ENCODE measurements around the gene BTG4.

The BTG4 gene

DNA sequence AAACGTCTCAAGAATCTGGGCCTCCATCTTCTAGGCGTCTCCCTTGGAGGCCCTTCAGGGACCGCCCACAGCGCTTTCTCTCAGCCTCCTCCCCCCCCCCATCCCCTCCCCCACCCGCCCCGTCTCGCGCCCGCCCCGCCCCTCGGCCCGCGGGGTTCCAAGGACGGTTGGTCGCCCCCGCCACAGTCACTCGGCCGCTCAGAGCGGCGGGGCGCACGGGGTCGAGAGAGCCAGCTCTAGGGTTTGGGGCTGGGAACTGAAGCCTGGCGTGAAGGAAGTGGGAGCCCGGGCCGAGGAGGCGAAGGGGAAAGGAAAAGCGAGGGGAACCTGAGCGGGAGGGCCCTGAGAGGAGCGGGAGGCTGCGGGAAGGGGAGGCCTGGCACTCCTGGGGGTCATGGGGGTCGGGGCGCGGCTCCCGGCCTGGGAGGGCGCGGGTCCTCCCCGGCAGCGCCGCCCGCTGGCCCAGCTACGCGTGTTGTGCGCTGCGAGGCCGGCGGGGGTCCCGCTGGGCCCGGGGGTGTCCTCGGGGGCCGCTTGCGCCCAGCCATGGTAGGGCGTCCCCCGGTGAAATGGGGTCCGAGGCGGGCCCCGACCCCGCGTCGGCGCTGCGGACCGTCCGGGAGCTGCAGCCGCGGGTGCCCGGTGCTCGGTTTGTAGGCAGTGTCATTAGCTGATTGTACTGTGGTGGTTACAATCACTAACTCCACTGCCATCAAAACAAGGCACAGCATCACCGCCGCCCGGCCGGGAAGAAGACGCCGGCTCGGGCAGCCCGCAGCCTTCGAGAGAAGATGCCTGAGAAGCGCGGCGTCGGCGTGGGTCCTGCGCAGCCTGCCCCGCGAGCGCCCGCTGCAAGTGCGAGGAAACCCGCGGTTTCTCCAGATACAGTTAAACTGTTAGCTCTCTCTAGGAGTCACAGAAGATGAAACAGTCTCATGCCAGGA is at the start of gene BTG4:
BTG4 (minus strand) TSS at position 91 of the 944 bp plus-strand sequence. CDS start 13,610 bp downstream, outside the sequence.
- H3K4me1 Mint-ChIP-seq = peaks cover 4 to 5% of the 10 kb centered on the region in 2 donors
- no peaks in the 10 kb centered on the region for H3K36me3 Mint-ChIP-seq
- H3K27me3 Mint-ChIP-seq = peaks cover 45 to 63% of the 10 kb centered on the region in 2 donors
- peak within 1 kb of the TSS; percentile 84 to 85 for H3K4me3 Mint-ChIP-seq
- H3K9me3 Mint-ChIP-seq = no peaks in the 10 kb centered on the region
- peak within 1 kb of the TSS; percentile 76 for H3K27ac Mint-ChIP-seq
- DNase-seq = peak; percentile 1
- peak; percentile 54 to 58 for ATAC-seq (replicated peaks)

DNA sequence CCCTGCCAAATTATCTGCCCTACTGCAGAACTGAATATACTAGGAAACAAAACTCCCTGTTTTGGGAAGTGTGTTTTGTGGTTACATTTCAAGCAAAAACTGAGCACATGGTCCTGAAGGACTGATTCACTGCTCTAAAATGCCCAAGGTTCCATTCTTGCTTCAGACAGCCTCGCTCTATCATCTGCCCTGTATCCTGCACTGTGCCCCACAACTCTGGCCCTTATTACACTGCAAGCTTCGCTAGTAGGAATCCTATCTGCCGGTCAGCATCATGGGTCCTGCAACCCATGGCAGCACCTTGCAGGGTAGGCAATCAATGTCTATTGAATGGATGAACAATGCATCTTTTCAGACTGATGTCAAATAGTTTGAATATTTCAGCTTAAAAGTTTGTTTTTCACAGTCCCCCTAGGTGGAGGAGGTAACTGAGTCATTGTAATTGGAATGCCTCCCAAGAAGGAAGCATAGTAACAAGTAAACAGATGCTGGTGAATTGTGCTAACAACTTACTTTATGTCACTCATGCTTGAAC is 49.7 kb upstream of the BTG4 start:
- H3K27me3 Mint-ChIP-seq = peaks cover 0 to 3% of the 10 kb centered on the region in 2 donors
- no peaks in the 10 kb centered on the region for H3K4me1 Mint-ChIP-seq
- no peak for DNase-seq
- H3K27ac Mint-ChIP-seq = no peak overlapping the region
- H3K4me3 Mint-ChIP-seq = no peak overlapping the region
- no peak for ATAC-seq (replicated peaks)
- peaks cover 0 to 2% of the 10 kb centered on the region in 2 donors for H3K9me3 Mint-ChIP-seq
- H3K36me3 Mint-ChIP-seq = no peaks in the 10 kb centered on the region

DNA sequence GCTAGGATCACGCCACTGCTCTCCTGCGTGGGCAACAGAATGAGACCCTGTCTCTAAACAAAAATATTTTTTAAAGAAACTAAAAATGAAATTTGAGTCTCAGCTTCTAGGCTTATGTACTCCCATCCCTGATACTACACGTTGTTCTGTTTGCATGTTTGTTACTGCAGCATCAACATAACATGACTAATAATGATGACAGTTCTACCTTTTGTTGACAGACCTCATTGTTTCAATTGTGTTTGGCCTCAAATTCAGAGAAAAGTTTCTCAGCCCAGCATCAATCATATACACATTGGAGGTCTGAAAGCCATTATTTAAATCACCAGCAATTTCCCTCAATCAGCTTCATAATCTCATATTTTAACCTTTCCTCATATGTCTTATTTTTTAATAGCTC is 49.1 kb upstream of the BTG4 start:
- Mint-ChIP-seq H3K27me3 (peaks cover 0 to 3% of the 10 kb centered on the region in 2 donors), H3K9me3 (peaks cover 4% of the 10 kb centered on the region in 2 donors), H3K4me1 (no peaks in the 10 kb centered on the region), H3K36me3 (no peaks in the 10 kb centered on the region), H3K27ac (no peak overlapping the region), H3K4me3 (no peak overlapping the region)
- DNase-seq = no peak
- no peak for ATAC-seq (replicated peaks)

DNA sequence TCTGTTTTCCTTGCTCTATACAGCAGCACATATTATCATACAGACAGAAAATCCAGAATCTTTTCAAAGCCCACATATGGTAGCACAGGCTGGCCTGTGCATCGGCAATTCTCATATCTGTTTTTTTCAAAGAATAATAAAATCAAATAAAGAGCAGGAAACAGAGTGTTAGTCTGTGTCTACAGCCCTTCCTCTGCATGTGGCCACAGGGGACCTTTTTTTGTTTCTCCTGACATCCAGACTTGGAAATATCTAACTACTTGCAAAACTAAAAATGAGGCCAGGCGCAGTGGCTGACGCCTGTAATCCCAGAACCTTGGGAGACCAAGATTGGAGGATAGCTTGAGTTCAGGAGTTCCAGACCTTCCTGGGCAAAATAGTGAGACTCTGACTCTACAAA is 48.6 kb upstream of the BTG4 start:
- Mint-ChIP-seq H3K36me3 (peaks cover 0 to 4% of the 10 kb centered on the region in 2 donors), H3K4me1 (no peaks in the 10 kb centered on the region), H3K27ac (no peak overlapping the region), H3K9me3 (peaks cover 6 to 8% of the 10 kb centered on the region in 2 donors), H3K4me3 (no peak overlapping the region), H3K27me3 (peaks cover 0 to 3% of the 10 kb centered on the region in 2 donors)
- ATAC-seq (replicated peaks) = no peak
- no peak for DNase-seq

DNA sequence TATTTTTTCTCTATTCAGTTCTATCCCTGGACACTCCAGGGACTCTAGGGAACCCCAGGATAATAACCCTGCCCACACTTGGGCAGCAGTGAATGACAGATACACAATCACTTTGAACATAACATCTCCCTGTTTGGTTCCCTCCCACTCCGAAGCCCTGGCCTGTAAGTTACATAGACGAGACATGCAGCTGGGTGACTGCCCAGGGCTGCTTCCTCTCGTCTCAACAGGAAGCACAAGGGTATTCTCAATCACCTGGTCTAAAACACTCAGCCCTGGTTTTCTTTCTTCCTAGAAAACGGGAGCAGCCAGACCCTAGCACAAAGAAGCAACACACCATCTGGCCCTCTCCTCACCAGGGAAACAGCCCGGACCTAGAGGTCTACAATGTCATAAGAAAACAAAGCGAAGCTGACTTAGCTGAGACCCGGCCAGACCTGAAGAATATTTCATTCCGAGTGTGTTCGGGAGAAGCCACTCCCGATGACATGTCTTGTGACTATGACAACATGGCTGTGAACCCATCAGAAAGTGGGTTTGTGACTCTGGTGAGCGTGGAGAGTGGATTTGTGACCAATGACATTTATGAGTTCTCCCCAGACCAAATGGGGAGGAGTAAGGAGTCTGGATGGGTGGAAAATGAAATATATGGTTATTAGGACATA is 47.7 kb upstream of the BTG4 start:
- ATAC-seq (replicated peaks) = no peak
- no peak for DNase-seq
- peaks cover 0 to 3% of the 10 kb centered on the region in 2 donors for H3K27me3 Mint-ChIP-seq
- no peaks in the 10 kb centered on the region for H3K4me1 Mint-ChIP-seq
- H3K27ac Mint-ChIP-seq = no peak overlapping the region
- peaks cover 4 to 7% of the 10 kb centered on the region in 2 donors for H3K36me3 Mint-ChIP-seq
- H3K4me3 Mint-ChIP-seq = no peak overlapping the region
- H3K9me3 Mint-ChIP-seq = peaks cover 11% of the 10 kb centered on the region in 2 donors

DNA sequence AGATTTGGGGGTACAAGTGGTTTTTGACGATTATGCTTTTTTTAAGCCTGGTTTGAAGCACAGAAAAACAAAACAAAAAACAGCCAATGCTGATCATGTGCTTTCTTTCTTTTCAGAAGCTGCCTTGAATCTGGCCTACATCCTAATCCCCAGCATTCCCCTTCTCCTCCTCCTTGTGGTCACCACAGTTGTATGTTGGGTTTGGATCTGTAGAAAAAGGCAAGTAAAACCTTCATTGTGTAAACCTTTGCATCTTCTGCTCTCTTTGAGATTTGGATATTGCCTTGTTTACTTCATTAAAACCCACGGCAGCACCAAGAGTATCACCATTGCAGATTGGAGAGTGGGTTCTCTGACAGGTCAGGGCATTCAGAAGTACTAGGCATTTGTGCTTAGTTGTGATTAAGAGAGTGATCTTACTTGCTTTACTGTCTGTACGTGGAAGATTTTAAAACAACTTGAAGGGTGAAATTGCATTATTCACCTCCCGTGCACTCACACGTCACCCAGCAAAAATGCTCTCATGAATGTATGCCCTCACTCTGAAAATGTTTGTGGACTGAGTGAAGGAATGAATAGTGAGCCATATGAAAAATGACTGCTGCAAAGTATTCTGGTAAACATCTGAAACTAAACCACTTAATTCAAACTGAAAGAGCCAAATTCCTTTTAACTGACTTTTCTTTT is 45.4 kb upstream of the BTG4 start:
- no peak for DNase-seq
- Mint-ChIP-seq H3K27me3 (peaks cover 0 to 9% of the 10 kb centered on the region in 2 donors), H3K4me1 (no peaks in the 10 kb centered on the region), H3K4me3 (no peak overlapping the region), H3K27ac (no peak overlapping the region), H3K9me3 (peaks cover 11% of the 10 kb centered on the region in 2 donors), H3K36me3 (peaks cover 4 to 7% of the 10 kb centered on the region in 2 donors)
- ATAC-seq (replicated peaks) = no peak

DNA sequence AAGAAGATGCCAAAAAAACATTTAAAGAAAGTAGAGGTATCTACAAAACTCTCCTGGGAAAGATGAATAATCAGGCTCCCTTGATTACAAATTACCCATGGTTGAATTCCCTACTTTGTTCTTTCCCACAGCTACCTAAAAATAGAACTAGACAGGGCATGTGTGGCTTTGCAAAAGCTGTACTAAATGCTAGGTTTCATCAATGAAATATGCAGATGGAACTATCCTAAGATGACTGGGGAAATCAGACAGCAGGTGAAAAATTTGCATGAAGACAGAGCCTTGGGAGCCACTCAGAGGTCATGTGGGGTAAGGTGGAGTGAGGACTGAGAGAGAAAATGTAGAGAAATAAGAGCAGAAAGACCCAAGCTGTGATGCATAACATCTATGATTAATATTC is 43.1 kb upstream of the BTG4 start:
- no peak overlapping the region for H3K27ac Mint-ChIP-seq
- H3K36me3 Mint-ChIP-seq = peaks cover 4 to 7% of the 10 kb centered on the region in 2 donors
- H3K4me3 Mint-ChIP-seq = no peak overlapping the region
- DNase-seq (no peak), ATAC-seq (replicated peaks) (no peak)
- H3K27me3 Mint-ChIP-seq = peaks cover 5 to 14% of the 10 kb centered on the region in 2 donors
- peaks cover 0 to 3% of the 10 kb centered on the region in 2 donors for H3K4me1 Mint-ChIP-seq
- peaks cover 11% of the 10 kb centered on the region in 2 donors for H3K9me3 Mint-ChIP-seq

DNA sequence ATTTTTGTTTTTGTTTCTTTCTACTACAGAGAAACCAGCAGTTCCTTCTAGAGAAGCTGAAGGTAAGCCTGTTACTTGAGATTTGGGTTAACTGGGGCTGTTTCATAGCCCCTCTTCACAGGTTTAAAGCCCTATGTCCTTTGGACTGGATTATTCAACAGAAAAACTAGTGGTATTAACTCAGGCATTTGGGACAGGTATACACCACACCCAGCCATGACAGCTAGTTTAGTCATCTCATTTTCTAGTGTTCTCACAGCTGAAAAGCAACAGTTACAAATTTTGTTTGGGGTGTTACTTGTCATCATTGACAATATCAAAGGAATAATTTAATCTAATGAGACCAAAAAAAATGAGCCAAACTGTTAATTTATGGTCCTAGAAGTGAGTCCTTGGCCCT is 42.3 kb upstream of the BTG4 start:
- DNase-seq (no peak), ATAC-seq (replicated peaks) (no peak)
- no peak overlapping the region for H3K4me3 Mint-ChIP-seq
- no peak overlapping the region for H3K27ac Mint-ChIP-seq
- peaks cover 11% of the 10 kb centered on the region in 2 donors for H3K9me3 Mint-ChIP-seq
- H3K4me1 Mint-ChIP-seq = peaks cover 0 to 11% of the 10 kb centered on the region in 2 donors
- peaks cover 5 to 14% of the 10 kb centered on the region in 2 donors for H3K27me3 Mint-ChIP-seq
- H3K36me3 Mint-ChIP-seq = peaks cover 4 to 7% of the 10 kb centered on the region in 2 donors

DNA sequence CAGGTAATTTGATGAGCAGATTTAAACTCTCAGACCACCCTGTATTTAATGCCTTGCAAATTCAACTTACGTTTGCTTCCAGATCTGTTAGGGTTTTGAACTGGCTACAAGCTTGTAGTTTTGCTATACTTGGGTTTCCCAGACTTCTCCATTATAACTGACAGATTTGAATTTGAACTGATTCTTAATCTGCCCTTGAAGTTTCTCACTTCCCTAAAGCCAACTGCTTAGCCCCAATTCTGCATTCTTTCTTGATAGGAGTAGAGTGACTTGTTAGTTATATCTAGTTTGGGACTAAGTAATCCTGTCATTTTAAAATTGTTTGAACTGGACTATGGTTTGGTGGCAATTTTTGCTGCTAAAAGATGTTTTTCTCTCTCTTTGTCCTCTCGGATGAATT is 38.1 kb upstream of the BTG4 start:
- peaks cover 1% of the 10 kb centered on the region in 2 donors for H3K36me3 Mint-ChIP-seq
- peaks cover 0 to 11% of the 10 kb centered on the region in 2 donors for H3K4me1 Mint-ChIP-seq
- DNase-seq (no peak), ATAC-seq (replicated peaks) (peak; percentile 49 to 56)
- no peak overlapping the region for H3K4me3 Mint-ChIP-seq
- H3K27me3 Mint-ChIP-seq = peaks cover 14 to 15% of the 10 kb centered on the region in 2 donors
- no peak overlapping the region for H3K27ac Mint-ChIP-seq
- H3K9me3 Mint-ChIP-seq = peaks cover under 1 to 1% of the 10 kb centered on the region in 2 donors

DNA sequence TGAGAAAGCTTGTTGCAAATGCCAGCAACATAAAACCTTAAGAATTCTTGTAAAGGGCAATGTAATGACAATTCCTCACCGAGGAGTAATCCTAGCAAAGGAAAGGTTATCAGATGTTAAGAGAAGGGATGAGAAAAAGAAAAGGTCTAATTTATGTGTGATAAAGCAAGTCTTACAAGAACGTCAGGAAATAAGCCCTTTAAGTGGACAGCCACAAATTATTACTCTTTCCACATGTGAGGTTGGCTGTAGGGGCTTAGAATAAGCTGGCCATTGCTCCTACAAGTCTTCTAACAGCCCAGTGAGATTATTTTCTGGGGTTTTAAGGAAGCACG is 37.6 kb upstream of the BTG4 start:
- H3K4me1 Mint-ChIP-seq = peaks cover 0 to 11% of the 10 kb centered on the region in 2 donors
- no peak overlapping the region for H3K27ac Mint-ChIP-seq
- no peak for DNase-seq
- no peaks in the 10 kb centered on the region for H3K36me3 Mint-ChIP-seq
- H3K4me3 Mint-ChIP-seq = no peak overlapping the region
- H3K27me3 Mint-ChIP-seq = peaks cover 14 to 18% of the 10 kb centered on the region in 2 donors
- no peaks in the 10 kb centered on the region for H3K9me3 Mint-ChIP-seq
- no peak for ATAC-seq (replicated peaks)

DNA sequence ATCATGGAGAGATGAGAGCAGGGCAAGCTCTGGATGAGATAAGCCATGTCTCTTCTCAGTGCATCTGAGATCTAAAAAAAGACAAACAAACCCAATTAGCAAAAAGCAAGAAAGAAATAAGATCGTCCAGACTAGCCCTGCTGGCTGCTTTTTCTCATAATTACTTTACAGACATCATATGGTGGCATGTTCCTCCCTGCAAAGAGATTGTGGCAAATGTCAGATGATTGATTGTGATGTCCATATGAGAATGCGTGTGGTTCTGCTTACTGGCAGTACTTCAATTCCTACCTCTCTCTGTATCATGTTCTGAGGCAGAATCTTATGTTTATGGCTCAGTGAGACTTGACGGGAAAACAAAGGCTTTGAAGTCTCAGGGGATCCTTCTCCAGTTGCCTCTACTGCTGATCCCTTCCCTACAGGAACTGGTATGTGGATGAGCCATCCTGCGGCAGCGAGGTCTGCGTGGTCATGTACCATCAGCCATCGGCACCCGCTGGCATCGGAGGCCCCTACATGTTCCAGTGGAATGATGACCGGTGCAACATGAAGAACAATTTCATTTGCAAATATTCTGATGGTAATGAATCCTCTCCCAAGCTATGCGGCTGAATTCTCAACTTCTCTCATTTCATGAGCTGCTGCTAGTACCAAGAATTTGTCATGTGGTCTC is 37.1 kb upstream of the BTG4 start:
- H3K27me3 Mint-ChIP-seq = peaks cover 16 to 18% of the 10 kb centered on the region in 2 donors
- H3K4me3 Mint-ChIP-seq = no peak overlapping the region
- H3K9me3 Mint-ChIP-seq = no peaks in the 10 kb centered on the region
- H3K36me3 Mint-ChIP-seq = no peaks in the 10 kb centered on the region
- no peak for ATAC-seq (replicated peaks)
- H3K27ac Mint-ChIP-seq = no peak overlapping the region
- DNase-seq = no peak
- H3K4me1 Mint-ChIP-seq = peaks cover 0 to 11% of the 10 kb centered on the region in 2 donors

DNA sequence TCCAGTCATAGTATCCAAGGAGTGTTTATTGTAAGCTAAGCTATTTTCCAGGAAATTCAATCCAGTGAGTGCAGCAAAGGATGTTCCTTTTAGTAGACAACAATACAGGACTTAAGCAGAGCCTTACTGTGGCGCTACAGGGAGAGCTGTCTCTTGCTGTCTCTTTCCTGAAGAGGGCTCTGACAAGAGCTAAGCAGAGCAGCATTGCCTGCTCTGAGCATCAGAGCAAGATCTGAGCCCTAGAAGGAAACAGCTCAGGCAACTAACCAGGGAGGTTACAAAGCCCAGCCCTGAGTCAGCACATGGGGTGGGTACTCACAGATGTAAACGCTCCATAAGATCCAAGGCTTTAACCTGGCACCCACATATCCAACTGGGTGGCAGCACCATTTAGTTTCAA is 36.3 kb upstream of the BTG4 start:
- no peak for ATAC-seq (replicated peaks)

DNA sequence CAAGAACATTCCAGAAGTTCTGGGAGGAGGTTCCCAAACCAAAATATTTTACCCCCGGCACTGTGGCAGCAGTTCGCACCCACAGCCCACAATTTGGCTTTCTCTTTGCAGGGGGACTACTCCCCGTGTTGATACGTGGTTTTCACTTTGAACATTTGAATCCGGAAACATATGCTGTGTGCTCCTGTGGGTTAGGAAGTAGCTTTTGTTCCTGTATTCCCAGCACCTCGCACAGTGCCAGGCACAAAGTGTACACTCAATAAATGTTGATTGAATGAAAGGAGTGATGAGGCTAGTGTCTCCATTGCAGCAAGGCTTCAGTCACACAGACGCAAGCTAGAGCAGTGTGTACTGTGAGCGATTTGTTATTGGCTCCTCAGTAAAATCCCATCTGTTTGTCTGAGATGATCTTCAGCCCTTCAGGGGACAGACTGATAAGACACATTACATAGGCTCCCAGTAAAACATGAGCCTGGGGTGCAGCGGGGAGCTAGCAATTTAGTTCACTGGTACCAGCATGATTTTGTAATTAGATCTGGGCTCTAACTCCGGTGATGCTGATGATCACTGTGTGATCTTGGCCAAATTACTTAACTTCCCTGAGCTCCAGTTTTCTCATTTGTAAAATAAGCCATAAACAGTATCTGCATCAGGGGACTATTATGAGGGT is 30.6 kb upstream of the BTG4 start:
- DNase-seq (no peak), ATAC-seq (replicated peaks) (no peak)
- Mint-ChIP-seq H3K4me3 (no peak overlapping the region), H3K36me3 (no peaks in the 10 kb centered on the region), H3K4me1 (peaks cover 9 to 16% of the 10 kb centered on the region in 2 donors), H3K27ac (no peak overlapping the region), H3K27me3 (peaks cover 40 to 60% of the 10 kb centered on the region in 2 donors), H3K9me3 (no peaks in the 10 kb centered on the region)

More for the DNA sequence above, 36.3 kb upstream of the BTG4 start:
- Mint-ChIP-seq H3K27ac (no peak overlapping the region), H3K4me3 (no peak overlapping the region), H3K27me3 (peaks cover 18 to 19% of the 10 kb centered on the region in 2 donors), H3K9me3 (no peaks in the 10 kb centered on the region), H3K4me1 (peaks cover 0 to 11% of the 10 kb centered on the region in 2 donors), H3K36me3 (no peaks in the 10 kb centered on the region)
- no peak for DNase-seq
